Spleen (tissue), 11 donors: ENCODE data around the gene TXNDC11. TPM values are rescaled to one million over a fixed set of nuclear protein-coding genes. Genes with fewer than 3 reads are reported as not detected.

Experiments
- DNase-seq: peaks from one replicate; pipeline ENCODE4 v3.0.0-alpha.2; 2020
- H3K27ac ChIP-seq, 8 donors: fragments of 200-600 bp; sonication (generic) in 7 of 8; 1 replicate in 4 of 8; 2 replicates in 4 of 8; pipeline versions ENCODE4 v1.5.0 to v1.8.0; 2016 to 2021; ENCODE audit warnings: inconsistent platforms in 4 of 8, mild to moderate bottlenecking in 4 of 8, moderate library complexity in 1 of 8
- H3K27me3 ChIP-seq, 7 donors: fragments of 200-600 bp; sonication (generic) in 6 of 7; replicated peaks in 1 of 7; 1 replicate in 4 of 7; 2 replicates in 3 of 7; pipeline versions ENCODE4 v1.5.0 to v1.8.0; 2016 to 2021; ENCODE audit warnings: inconsistent platforms in 3 of 7, mild to moderate bottlenecking in 1 of 7
- H3K36me3 ChIP-seq, 6 donors: fragments of 200-600 bp; sonication (generic) in 5 of 6; 1 replicate in 4 of 6; 2 replicates in 2 of 6; pipeline versions ENCODE4 v1.5.0 to v1.8.0; 2016 to 2021; ENCODE audit warnings: inconsistent platforms in 2 of 6
- H3K4me1 ChIP-seq, 6 donors: fragments of 200-600 bp; sonication (generic) in 5 of 6; 1 replicate in 3 of 6; 2 replicates in 3 of 6; pipeline versions ENCODE4 v1.5.0 to v1.8.0; 2016 to 2021; ENCODE audit warnings: inconsistent platforms in 3 of 6
- H3K4me3 ChIP-seq, 8 donors: fragments of 200-600 bp; sonication (generic) in 7 of 8; 1 replicate in 4 of 8; 2 replicates in 4 of 8; pipeline versions ENCODE4 v1.5.0 to v1.8.0; 2016 to 2021; ENCODE audit warnings: inconsistent platforms in 4 of 8, mild to moderate bottlenecking in 4 of 8, moderate library complexity in 2 of 8
- H3K9me3 ChIP-seq, 8 donors: fragments of 200-600 bp; sonication (generic) in 7 of 8; 1 replicate in 4 of 8; 2 replicates in 4 of 8; pipeline versions ENCODE4 v1.5.0 to v1.8.0; 2016 to 2021; ENCODE audit warnings: inconsistent platforms in 4 of 8
- POLR2A ChIP-seq, 3 donors: fragments of 450-650 bp; IDR thresholded peaks; one replicate each; pipeline ENCODE4 v1.5.1; 2017; ENCODE audit warnings: antibody characterized with exemption in 3 of 3, mild to moderate bottlenecking in 1 of 3
- POLR2AphosphoS5 ChIP-seq, 3 donors: sonication (generic); formaldehyde crosslinking; IDR thresholded peaks; one replicate each; pipeline ENCODE4 v1.5.1; 2017; ENCODE audit warnings: antibody characterized with exemption in 3 of 3
- WGBS, 5 donors: extraction: QIAGEN DNeasy Blood & Tissue Kit in 3 of 5; methylation state at CpG; one replicate each; pipeline versions ENCODE4 v1.1.5 to v1.1.7; 2013 to 2018; 5-methylcytosine and 5-hydroxymethylcytosine counted together
- intact Hi-C: fragments of 100-400 bp; cut with DNase I; formaldehyde crosslinking; loops from one replicate; pipeline ENCODE4 v1.15.0; 2023; ENCODE audit warnings: low total_unique reads
- polyA plus RNA-seq, 3 donors: library from polyadenylated mRNA; stranded (reverse); fragments of 200-250 nt; gene quantifications; one replicate each; pipeline ENCODE4 v1.2.1, GENCODE V29; 2013
- total RNA-seq, 7 donors: library from RNA; depleted of rRNA in 3 of 7; stranded (reverse); fragments of >200 nt in 3 of 7; fragmentation: NEBNext Ultra II Directional in 4 of 7; extraction: Animal tissue kit (Norgen Biotek cat#: 25700) in 4 of 7; gene quantifications; one replicate each; pipeline versions ENCODE4 v1.1.0 to v1.2.1, GENCODE V29; 2016 to 2021
- TF ChIP-seq, protein P1 (sequence below), 11 experiments: fragments of 200-600 bp in 7 of 11; fragments of 450-650 bp in 4 of 11; sonication (generic) in 4 of 11; IDR thresholded peaks in 8 of 11; conservative IDR thresholded peaks in 3 of 11; 1 replicate in 7 of 11; 2 replicates in 4 of 11; pipeline versions ENCODE4 v1.4.0 to v1.8.0; 2016 to 2021; ENCODE audit warnings: antibody characterized with exemption in 11 of 11, inconsistent platforms in 4 of 11, mild to moderate bottlenecking in 1 of 11
- donor health status: healthy with polysubstance abuse.
- donor health status: DM: no; HTN: no; CAD: no; lungs with moderate emphysema.
- donor health status: DM: no; HTN: no; CAD: no.
- donor health status: Bipolar disorder and iron deficiency.
- donor health status: healthy.
- donor health status: DM: no; HTN: no; CAD: no.
- donor health status: DM: yes; HTN: yes; CAD: no.

TXNDC11 gene
- total and polyA plus RNA-seq, 10 donors = 28.3 to 104 (median 49.3) TPM

DNA sequence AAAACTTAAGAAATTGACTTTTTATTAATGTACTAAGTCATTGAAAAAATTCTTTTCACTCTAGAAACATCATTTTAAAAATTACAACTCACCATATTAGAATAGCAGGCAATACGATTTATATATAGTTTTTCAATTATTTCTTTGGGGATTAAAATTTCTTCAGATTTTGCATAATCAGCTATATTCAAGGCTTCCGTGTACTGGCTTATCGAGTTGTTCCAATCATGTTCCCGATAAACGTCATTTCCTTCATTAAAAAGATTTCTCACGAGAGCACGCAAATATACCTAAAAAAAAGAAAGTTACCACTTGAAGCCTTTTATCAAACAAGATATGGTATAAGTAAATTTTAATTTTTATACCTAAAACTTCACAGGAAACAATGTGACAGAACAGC is 36.4 kb upstream of the TXNDC11 start:
- 94 to 97% (median 96%) methylated on average over 7 of the region's 7 CpGs for WGBS, 5 donors

DNA sequence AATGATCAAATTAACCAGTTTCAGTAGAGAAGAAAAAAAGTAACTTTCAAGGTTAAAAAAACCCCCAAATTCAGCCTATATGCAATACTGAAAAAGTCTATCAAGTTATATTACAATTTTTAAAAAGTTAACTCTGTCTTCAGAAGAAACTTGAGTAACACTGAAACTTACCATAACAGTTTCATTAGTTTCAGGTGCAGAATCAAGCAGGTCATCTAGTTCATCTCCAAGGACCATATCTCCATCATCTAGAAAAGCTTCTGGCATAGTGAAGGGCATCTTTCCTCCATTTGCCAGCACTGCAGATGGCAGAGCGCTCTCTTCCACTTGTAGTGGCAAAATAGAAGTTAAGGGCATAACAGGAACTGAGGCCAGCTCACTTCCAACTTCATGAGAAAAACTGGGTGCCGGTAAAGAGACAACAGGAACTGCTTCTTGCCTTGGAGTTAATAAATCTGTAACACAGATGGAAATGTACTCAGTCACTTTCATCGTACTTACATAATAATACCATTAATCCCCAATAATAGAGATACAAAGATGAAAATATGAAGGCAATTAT is 31.5 kb upstream of the TXNDC11 start:
- TF ChIP-seq POLR2AphosphoS5 (IDR thresholded peaks at IDR 0.05) (no peak), POLR2A (IDR thresholded peaks at IDR 0.05) (no peak)
- TF ChIP-seq, protein P1, sequence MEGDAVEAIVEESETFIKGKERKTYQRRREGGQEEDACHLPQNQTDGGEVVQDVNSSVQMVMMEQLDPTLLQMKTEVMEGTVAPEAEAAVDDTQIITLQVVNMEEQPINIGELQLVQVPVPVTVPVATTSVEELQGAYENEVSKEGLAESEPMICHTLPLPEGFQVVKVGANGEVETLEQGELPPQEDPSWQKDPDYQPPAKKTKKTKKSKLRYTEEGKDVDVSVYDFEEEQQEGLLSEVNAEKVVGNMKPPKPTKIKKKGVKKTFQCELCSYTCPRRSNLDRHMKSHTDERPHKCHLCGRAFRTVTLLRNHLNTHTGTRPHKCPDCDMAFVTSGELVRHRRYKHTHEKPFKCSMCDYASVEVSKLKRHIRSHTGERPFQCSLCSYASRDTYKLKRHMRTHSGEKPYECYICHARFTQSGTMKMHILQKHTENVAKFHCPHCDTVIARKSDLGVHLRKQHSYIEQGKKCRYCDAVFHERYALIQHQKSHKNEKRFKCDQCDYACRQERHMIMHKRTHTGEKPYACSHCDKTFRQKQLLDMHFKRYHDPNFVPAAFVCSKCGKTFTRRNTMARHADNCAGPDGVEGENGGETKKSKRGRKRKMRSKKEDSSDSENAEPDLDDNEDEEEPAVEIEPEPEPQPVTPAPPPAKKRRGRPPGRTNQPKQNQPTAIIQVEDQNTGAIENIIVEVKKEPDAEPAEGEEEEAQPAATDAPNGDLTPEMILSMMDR (IDR thresholded peaks at IDR 0.05 in 8 of 11, conservative IDR thresholded peaks at IDR 0.05 in 3 of 11) = no peak
- H3K36me3 ChIP-seq = peaks cover 9 to 100% (median 91%) of the 10 kb centered on the region in 6 donors
- intact Hi-C loops = no loop called here
- H3K27me3 ChIP-seq = no peaks in the 10 kb centered on the region
- 77 to 91% (median 86%) methylated on average over 3 of the region's 3 CpGs for WGBS, 5 donors
- no peak overlapping the region for H3K4me3 ChIP-seq
- H3K9me3 ChIP-seq = no peaks in the 10 kb centered on the region
- peaks cover 0 to 33% (median 8%) of the 10 kb centered on the region in 6 donors for H3K4me1 ChIP-seq
- no peak for DNase-seq
- H3K27ac ChIP-seq = peak overlapping the region in 4 of 8 donors; percentile 10 to 29 (median 20)

More for the DNA sequence above, 36.4 kb upstream of the TXNDC11 start:
- Histone ChIP-seq H3K27ac (no peak overlapping the region), H3K9me3 (no peaks in the 10 kb centered on the region), H3K27me3 (no peaks in the 10 kb centered on the region), H3K4me3 (no peak overlapping the region), H3K4me1 (peaks cover 21 to 53% (median 36%) of the 10 kb centered on the region in 6 donors), H3K36me3 (peaks cover 0 to 74% (median 54%) of the 10 kb centered on the region in 6 donors)
- intact Hi-C loops = no loop called here
- TF ChIP-seq, protein P1 (IDR thresholded peaks at IDR 0.05 in 8 of 11, conservative IDR thresholded peaks at IDR 0.05 in 3 of 11) = no peak
- no peak for TF ChIP-seq POLR2AphosphoS5 (IDR thresholded peaks at IDR 0.05)
- no peak for TF ChIP-seq POLR2A (IDR thresholded peaks at IDR 0.05)
- no peak for DNase-seq

DNA sequence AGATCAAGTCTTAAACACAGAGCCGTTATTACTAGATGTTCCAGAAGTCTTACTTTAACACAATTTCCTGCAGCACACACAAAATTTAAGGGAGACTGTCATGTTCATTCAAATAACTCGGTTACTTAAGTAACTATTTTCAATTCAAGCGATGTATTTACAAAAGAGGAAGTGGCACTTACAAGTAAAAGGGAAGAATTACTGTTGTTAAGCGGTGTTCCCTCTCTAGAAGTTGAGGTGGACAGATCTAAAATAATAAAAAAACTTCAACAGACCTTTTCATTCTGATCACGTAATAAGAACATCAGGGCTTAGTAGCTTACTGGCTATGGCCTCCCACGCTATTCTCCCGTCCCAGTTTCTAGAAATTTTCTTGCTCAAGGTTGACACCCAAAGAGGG is 26.2 kb upstream of the TXNDC11 start:
- DNase-seq = no peak
- TF ChIP-seq, protein P1 (IDR thresholded peaks at IDR 0.05 in 8 of 11, conservative IDR thresholded peaks at IDR 0.05 in 3 of 11) = no peak
- no peak for TF ChIP-seq POLR2A (IDR thresholded peaks at IDR 0.05)
- no peak for TF ChIP-seq POLR2AphosphoS5 (IDR thresholded peaks at IDR 0.05)
- H3K4me3 ChIP-seq = peak overlapping the region in 1 of 8 donors; percentile 10
- intact Hi-C loops = no loop called here
- peak overlapping the region; percentile 6 to 78 (median 66) for H3K27ac ChIP-seq
- H3K27me3 ChIP-seq = no peaks in the 10 kb centered on the region
- H3K36me3 ChIP-seq = peaks cover 9 to 100% (median 86%) of the 10 kb centered on the region in 6 donors
- H3K4me1 ChIP-seq = peaks cover 0 to 51% (median 14%) of the 10 kb centered on the region in 6 donors
- no peaks in the 10 kb centered on the region for H3K9me3 ChIP-seq
- WGBS, 5 donors = 27 to 42% (median 30%) methylated on average over 7 of the region's 7 CpGs

DNA sequence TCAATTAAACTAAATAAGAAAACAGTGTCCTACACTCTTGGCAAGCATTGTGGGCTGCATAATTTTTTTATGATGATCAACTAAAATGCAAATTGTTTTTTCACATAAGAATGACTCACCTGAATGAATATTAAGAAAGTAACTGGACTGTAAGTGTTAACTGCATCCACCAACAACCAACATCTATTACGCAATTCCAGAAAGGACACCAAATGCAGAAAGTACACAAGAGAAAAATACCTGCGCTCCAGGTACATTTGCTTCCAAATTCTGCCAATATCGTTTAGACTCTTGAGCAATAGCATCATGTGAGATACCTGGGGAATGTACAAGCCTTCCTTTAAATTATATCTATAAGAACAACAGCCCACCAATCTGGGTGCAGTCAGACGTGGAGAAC is 19.8 kb upstream of the TXNDC11 start:
- WGBS, 5 donors = 90 to 96% (median 94%) methylated on average over 4 of the region's 4 CpGs
- intact Hi-C loops = no loop called here
- Histone ChIP-seq H3K4me1 (peaks cover 0 to 38% (median 11%) of the 10 kb centered on the region in 6 donors), H3K4me3 (no peak overlapping the region), H3K36me3 (peaks cover 0 to 100% (median 78%) of the 10 kb centered on the region in 6 donors), H3K27ac (no peak overlapping the region), H3K27me3 (no peaks in the 10 kb centered on the region), H3K9me3 (no peaks in the 10 kb centered on the region)
- no peak for DNase-seq
- TF ChIP-seq POLR2AphosphoS5 (IDR thresholded peaks at IDR 0.05) = no peak
- no peak for TF ChIP-seq POLR2A (IDR thresholded peaks at IDR 0.05)
- TF ChIP-seq, protein P1 (IDR thresholded peaks at IDR 0.05 in 8 of 11, conservative IDR thresholded peaks at IDR 0.05 in 3 of 11) = no peak
